ENCODE results near the gene FAM81A.

GRCh38 chr15:59524331-59524731 lies 86.3 kb downstream of the FAM81A start:
- TF ChIP-seq CTCF (IDR thresholded peaks at IDR 0.05; ENCODE audit: poor library complexity, severe bottlenecking) = no peak
- TF ChIP-seq EP300 (conservative IDR thresholded peaks at IDR 0.05; ENCODE audit: poor library complexity, severe bottlenecking) = peak; percentile 31
